K562 (cell line): ENCODE data around the gene TBX3. TPM values are rescaled to one million over a fixed set of nuclear protein-coding genes. Genes with fewer than 3 reads are reported as not detected.

ENCODE experiments used
- ATAC-seq: fragments of 200-7000 bp; cut with Tn5 transposase; 3 replicates; pipeline ENCODE4 v1.9.1; 2020; ENCODE audit warnings: moderate library complexity
- BruUV-seq: library from RNA; stranded (reverse); fragments of 400-500 nt; replicated peaks from 2 replicates; lab custom pipeline; 2021; lab: Mats Ljungman, UMichigan
- CTCF ChIA-PET: fragments of 300-600 bp; formaldehyde crosslinking; extraction: SDS; loops from one replicate; lab custom pipeline; 2021; ENCODE audit warnings: low intra/inter-chr PET ratio; lab: Yijun Ruan, JAX
- POLR2A ChIA-PET: fragments of 300-600, 350-650 bp; sonication (Branson Sonifier 250); formaldehyde crosslinking; extraction: SDS; loops from one replicate; lab custom pipeline; 2021; ENCODE audit warnings: antibody characterized with exemption, inconsistent platforms; lab: Yijun Ruan, JAX
- DNase-seq, 4 experiments: peaks; one replicate each; pipeline versions ENCODE4 v3.0.0 to v3.0.0-alpha.2; 2011 to 2018; ENCODE audit warnings: low spot score in 3 of 4, mixed read lengths in 3 of 4; ENCODE audit errors: extremely low read depth in 1 of 4
- FAIRE-seq: peaks from 2 replicates; lab custom pipeline; 2011; peaks lifted over from hg19 to GRCh38; lab: Jason Lieb, UNC
- H2AFZ ChIP-seq: 2 replicates; pipeline ENCODE4 v1.6.0; 2011; ENCODE audit warnings: low read depth, low read length, control low read depth, inconsistent platforms
- H3K27ac ChIP-seq: fragments of 200-600 bp; 3 replicates; pipeline ENCODE4 v1.8.0; 2011; ENCODE audit warnings: low read depth, mild to moderate bottlenecking, control low read depth, inconsistent platforms, low read length, moderate library complexity, mixed read lengths; ENCODE audit errors: extremely low read depth
- H3K27me3 ChIP-seq, 2 experiments: fragments of 300-600 bp in 1 of 2; 2 replicates in 1 of 2; 3 replicates in 1 of 2; pipeline versions ENCODE4 v1.6.0 to v1.8.0; 2011; ENCODE audit warnings: inconsistent platforms in 2 of 2, low read length in 2 of 2, mild to moderate bottlenecking in 1 of 2, mixed read lengths in 1 of 2, moderate library complexity in 1 of 2; ENCODE audit not compliant: control insufficient read depth in 2 of 2, insufficient read depth in 2 of 2
- H3K36me3 ChIP-seq: fragments of 300-600 bp; 3 replicates; pipeline ENCODE4 v1.8.0; 2011; ENCODE audit warnings: mild to moderate bottlenecking, low read length, inconsistent platforms; ENCODE audit not compliant: control insufficient read depth, insufficient read depth
- H3K4me1 ChIP-seq, 2 experiments: fragments of 200-600 bp in 1 of 2; replicated peaks in 1 of 2; 2 replicates in 1 of 2; 3 replicates in 1 of 2; pipeline versions ENCODE4 v1.5.1 to v1.8.0; 2011; ENCODE audit warnings: inconsistent platforms in 2 of 2, low read length in 2 of 2, mild to moderate bottlenecking in 1 of 2, mixed read lengths in 1 of 2, moderate library complexity in 1 of 2; ENCODE audit not compliant: control insufficient read depth in 2 of 2, insufficient read depth in 2 of 2
- H3K4me2 ChIP-seq: 2 replicates; pipeline ENCODE4 v1.6.1; 2011; ENCODE audit warnings: low read length, control low read depth, inconsistent platforms, mixed read lengths; ENCODE audit not compliant: insufficient read depth
- H3K4me3 ChIP-seq: fragments of 200-600 bp; sonication (generic), shearing (Covaris generic); 2 replicates; pipeline ENCODE4 v1.5.1; 2016; ENCODE audit warnings: control low read depth, inconsistent platforms
- H3K79me2 ChIP-seq: fragments of 200-600 bp; 3 replicates; pipeline ENCODE4 v1.8.0; 2011; ENCODE audit warnings: low read length, inconsistent platforms; ENCODE audit not compliant: control insufficient read depth, insufficient read depth
- H3K9ac ChIP-seq, 2 experiments: 2 replicates each; pipeline versions ENCODE4 v1.6.0 to v1.6.1; 2011; ENCODE audit warnings: low read depth in 2 of 2, low read length in 2 of 2, control low read depth in 1 of 2, inconsistent platforms in 1 of 2, mild to moderate bottlenecking in 1 of 2, mixed read lengths in 1 of 2; ENCODE audit not compliant: insufficient read depth in 1 of 2
- H3K9me1 ChIP-seq: one replicate; pipeline ENCODE4 v1.6.0; 2011; ENCODE audit warnings: inconsistent platforms, mild to moderate bottlenecking, low read length, moderate library complexity; ENCODE audit not compliant: control insufficient read depth, insufficient read depth
- H3K9me3 ChIP-seq: replicated peaks from 2 replicates; pipeline ENCODE4 v1.5.1; 2011; ENCODE audit warnings: low read depth, low read length, inconsistent platforms; ENCODE audit not compliant: control insufficient read depth, insufficient read depth
- H4K20me1 ChIP-seq: replicated peaks from 2 replicates; pipeline ENCODE4 v1.6.1; 2011; ENCODE audit warnings: low read length, inconsistent platforms, mixed read lengths; ENCODE audit not compliant: control insufficient read depth, insufficient read depth
- CCAR2 ChIP-seq: fragments of 200-400 bp; formaldehyde crosslinking; IDR thresholded peaks from 2 replicates; pipeline ENCODE4 v1.6.1; 2017; ENCODE audit warnings: mild to moderate bottlenecking, low read depth, low read length
- MLX ChIP-seq, 2 experiments: fragments of 450-650 bp in 1 of 2; sonication (generic) in 1 of 2; formaldehyde crosslinking; conservative IDR thresholded peaks; 2 replicates each; pipeline versions ENCODE4 v1.4.0 to v1.8.1; 2020 to 2022; ENCODE audit warnings: mild to moderate bottlenecking in 1 of 2, missing genetic modification reagents in 1 of 2
- MTA3 ChIP-seq: fragments of 450-650 bp; formaldehyde crosslinking; IDR thresholded peaks from 2 replicates; pipeline ENCODE4 v1.6.1; 2017; ENCODE audit warnings: mild to moderate bottlenecking, borderline replicate concordance
- PTRF ChIP-seq: fragments of 450-650 bp; IDR thresholded peaks from 2 replicates; pipeline ENCODE4 v1.6.1; 2016; ENCODE audit warnings: mild to moderate bottlenecking, missing genetic modification characterization, missing compliant biosample characterization
- ZFP1 ChIP-seq: fragments of 450-650 bp; formaldehyde crosslinking; IDR thresholded peaks from 2 replicates; pipeline ENCODE4 v1.4.0; 2020; ENCODE audit warnings: mild to moderate bottlenecking, mixed read lengths
- ZNF232 ChIP-seq: sonication (generic); formaldehyde crosslinking; IDR thresholded peaks from 2 replicates; pipeline ENCODE4 v1.8.0; 2022; ENCODE audit warnings: mild to moderate bottlenecking, missing genetic modification reagents
- whole genome bisulfite sequencing: fragments of 100-300 bp; shearing (Covaris generic); methylation state at CpG from one replicate; pipeline ENCODE4 v1.1.6; 2016; ENCODE audit warnings: low coverage, mixed read lengths; ENCODE audit not compliant: insufficient coverage; ENCODE audit errors: missing lambda C conversion rate; 5-methylcytosine and 5-hydroxymethylcytosine counted together
- in situ Hi-C: fragments of 300-500 bp; cut with MboI; formaldehyde crosslinking; loops from 4 replicates; pipeline ENCODE4 v1.15.0; 2018; ENCODE audit warnings: inconsistent platforms, mixed read lengths
- intact Hi-C: fragments of 100-400 bp; cut with micrococcal nuclease; formaldehyde crosslinking; loops from 2 replicates; pipeline ENCODE4 v1.14.2; 2022
- polyA plus RNA-seq, 8 experiments: library from polyadenylated mRNA; depleted of rRNA in 4 of 8; stranded (reverse) in 5 of 8; unstranded in 3 of 8; fragments of >200 nt; fragmentation: Nextera tagmentation in 2 of 8; fragmentation: Illumina TruSeq in 1 of 8; extraction: Ambion mirVana in 2 of 8; extraction: Trizol in 1 of 8; gene quantifications; 2 replicates each; pipeline versions ENCODE4 v1.2.1 to v1.2.3, GENCODE V29; 2011 to 2014; ENCODE audit warnings: inconsistent platforms in 1 of 8, missing spikeins in 1 of 8
- total RNA-seq, 7 experiments: library from RNA; depleted of rRNA in 6 of 7; stranded (reverse); fragments of >200 nt in 6 of 7; fragmentation: Illumina TruSeq in 2 of 7; extraction: Trizol in 2 of 7; gene quantifications; 2 replicates each; pipeline versions ENCODE4 v1.2.1 to v1.2.3, GENCODE V29; 2011 to 2021; ENCODE audit warnings: low replicate concordance in 1 of 7
- TF ChIP-seq, protein P1 (sequence below): fragments of 250-450 bp; sonication (Bioruptor Pico); IDR thresholded peaks from 2 replicates; pipeline ENCODE4 v1.5.1; 2021; ENCODE audit warnings: mild to moderate bottlenecking

The TBX3 gene
- total and polyA plus RNA-seq, 9 of the 15 experiments (the other 6 are each of a cell fraction or from before 2014, with no cell fraction given), result 0.03 to 0.60 (median 0.19) TPM

- H2AFZ ChIP-seq, result no peak overlapping the region
- no peak overlapping the region for H3K4me3 ChIP-seq
- FAIRE-seq (no peak), DNase-seq (no peak), ATAC-seq (no peak)
- ChIA-PET CTCF (no interaction called here), POLR2A (interaction anchor here (0.7 kb wide), 1 partner anchor 833 kb away, joined by 3 read pairs; no protein-coding TSS in a partner anchor)
- in situ Hi-C loops, result no loop called here
- H3K9me3 ChIP-seq, result no peaks in the 10 kb centered on the region
- no peak overlapping the region for H3K4me2 ChIP-seq
- WGBS, result 0% methylated on average over 6 of the region's 7 CpGs
- H3K27me3 ChIP-seq, result no peaks in the 10 kb centered on the region; a peak in 2 of 5 replicates
- H3K36me3 ChIP-seq, result no peaks in the 10 kb centered on the region
- intact Hi-C loops, result no loop called here
- no peaks in the 10 kb centered on the region for H3K4me1 ChIP-seq
- H3K79me2 ChIP-seq, result no peaks in the 10 kb centered on the region
- no peak overlapping the region for H3K9ac ChIP-seq
- TF ChIP-seq CCAR2, result no peak
- TF ChIP-seq ZFP1 (CRISPR knock-in tag), result no peak
- no peak for TF ChIP-seq ZNF232 (CRISPR knock-in tag)
- TF ChIP-seq MTA3, result no peak
- no peak for TF ChIP-seq PTRF (tag)
- no peak for TF ChIP-seq MLX (CRISPR knock-in tag; conservative IDR thresholded peaks at IDR 0.05)
- TF ChIP-seq, protein P1, sequence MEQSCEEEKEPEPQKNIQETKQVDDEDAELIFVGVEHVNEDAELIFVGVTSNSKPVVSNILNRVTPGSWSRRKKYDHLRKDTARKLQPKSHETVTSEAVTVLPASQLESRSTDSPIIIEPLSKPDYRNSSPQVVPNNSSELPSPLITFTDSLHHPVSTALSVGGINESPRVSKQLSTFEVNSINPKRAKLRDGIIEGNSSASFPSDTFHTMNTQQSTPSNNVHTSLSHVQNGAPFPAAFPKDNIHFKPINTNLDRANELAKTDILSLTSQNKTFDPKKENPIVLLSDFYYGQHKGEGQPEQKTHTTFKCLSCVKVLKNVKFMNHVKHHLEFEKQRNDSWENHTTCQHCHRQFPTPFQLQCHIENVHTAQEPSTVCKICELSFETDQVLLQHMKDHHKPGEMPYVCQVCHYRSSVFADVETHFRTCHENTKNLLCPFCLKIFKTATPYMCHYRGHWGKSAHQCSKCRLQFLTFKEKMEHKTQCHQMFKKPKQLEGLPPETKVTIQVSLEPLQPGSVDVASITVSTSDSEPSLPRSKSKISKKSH, result no peak
- no peaks in the 10 kb centered on the region; the same call in 1 of the 2 replicates for H4K20me1 ChIP-seq
- H3K9me1 ChIP-seq, result no peaks in the 10 kb centered on the region
- no peak overlapping the region for H3K27ac ChIP-seq
- BruUV-seq, result no TSS peak
Observed at GRCh38 chr12:114631242-114631641, 52.7 kb downstream of the TBX3 start.
